Measurements from ENCODE around the gene SLC6A20.

The SLC6A20 gene

DNA sequence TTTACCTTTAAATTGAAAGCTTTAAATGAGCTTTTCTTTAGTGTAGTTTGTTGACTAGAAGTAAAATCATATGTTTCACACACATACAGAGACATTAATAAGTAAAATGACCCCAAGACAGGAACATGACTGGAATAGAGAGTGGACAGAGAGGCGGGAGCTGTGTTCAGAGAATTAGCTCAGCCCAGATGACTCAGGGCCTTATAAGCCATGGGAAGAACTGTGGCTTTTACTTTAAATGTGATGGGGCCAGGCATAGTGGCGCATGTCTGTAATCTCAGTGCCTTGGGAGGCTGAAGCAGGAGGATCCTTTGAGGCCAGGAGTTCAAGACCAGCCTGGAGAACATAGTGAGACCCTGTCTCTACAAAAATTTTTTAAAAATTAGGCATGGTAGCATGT is 80.4 kb downstream of the SLC6A20 start:
- FAIRE-seq: no peak

DNA sequence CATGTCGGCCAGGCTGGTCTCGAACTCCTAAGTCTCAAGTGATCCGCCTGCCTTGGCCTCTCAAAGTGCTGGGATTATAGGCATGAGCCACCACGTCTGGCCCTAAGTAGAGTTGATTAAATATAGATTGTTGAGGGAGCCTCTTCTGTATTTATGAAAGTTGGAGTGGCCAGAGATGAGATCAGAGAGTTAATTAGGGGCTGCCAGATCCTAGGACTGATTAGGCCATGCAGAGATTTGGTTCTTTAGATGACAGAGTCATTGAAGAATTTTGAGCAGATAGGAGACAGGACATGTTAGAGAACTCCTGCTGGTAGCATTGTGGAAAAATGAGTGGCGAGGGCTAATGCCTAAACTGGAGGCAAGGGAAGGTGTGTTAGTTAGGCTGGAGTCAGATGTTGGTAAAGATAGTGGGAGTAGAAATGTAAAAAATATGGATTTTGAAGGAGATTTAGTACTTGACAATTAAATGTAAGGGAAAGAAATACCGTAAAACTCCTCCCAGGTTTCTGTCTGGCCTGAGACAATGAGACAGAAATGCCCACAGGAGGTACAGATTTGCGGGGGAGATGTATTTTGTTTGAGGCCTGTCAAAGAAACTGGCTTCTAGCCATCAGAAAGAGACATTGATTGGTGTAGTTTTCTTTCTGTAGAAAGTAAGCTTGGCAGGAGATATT is 83.8 kb downstream of the SLC6A20 start:
- FAIRE-seq: no peak

DNA sequence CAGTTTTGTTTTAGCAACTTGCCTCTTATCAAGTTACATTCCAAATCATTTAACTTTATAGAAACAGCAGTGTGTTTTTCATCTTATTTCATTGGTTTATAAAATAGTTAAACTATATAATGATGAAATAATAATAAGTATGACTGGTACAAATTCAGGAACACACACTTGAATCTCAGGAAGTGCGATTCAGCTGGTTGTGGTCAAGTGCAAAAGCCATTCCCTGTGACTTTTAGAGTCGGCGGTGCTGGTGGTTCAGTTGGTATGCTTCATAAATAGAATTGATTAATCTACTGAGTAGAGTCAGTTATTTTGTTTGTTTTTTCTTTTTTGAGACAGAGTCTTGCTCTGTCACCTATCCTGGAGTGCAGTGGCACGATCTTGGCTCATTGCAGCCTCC is 84.4 kb downstream of the SLC6A20 start:
- FAIRE-seq: no peak

DNA sequence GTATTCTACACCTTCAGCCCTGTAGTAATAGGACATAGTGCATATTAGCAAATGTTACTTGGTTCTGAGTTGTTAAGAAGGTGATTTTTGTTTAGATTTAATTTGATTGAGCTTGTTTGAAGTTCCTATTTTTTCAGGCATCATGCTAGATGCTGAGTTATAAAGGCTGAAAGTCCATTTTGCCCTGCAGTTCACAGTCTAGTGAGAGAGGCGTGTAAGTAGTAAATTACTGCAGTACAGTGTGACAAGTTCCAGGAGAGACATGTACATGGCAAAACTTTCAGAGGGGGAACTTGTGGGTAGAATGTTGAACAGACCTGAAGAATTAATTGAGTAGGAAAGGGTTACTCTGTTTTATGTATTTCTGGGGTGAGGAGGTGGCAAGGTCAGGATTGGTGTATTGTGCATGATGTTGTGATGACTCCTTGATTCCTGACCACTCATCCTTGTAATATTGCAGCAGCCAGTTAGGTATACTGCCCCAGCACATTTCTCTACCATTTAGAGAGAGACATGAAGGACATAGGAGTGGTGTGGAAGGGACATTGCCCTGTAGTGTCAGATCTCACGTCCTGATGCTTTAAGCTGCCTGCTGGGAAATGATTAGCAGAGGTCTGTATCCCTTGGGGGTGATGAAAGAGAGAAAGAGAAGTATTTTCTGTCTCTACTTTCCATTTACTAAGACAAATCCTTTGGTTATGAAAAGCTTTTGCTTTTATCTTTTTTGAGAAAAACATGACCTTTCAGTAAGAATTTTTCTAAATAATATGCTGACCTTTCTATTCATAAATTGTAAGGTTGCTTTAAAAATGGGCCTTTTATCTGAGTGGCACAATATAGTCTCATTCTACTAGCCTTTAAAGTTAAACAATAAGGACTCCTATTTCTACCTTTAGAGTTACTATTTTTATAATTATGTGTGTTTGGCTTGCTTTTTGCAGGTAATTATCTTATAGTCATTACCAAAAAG is 90.2 kb downstream of the SLC6A20 start:
- no peak for FAIRE-seq

Data from islet of Langerhans (tissue), 1 donor.